ENCODE results near the gene ROBO4. TPM values are rescaled to one million over a fixed set of nuclear protein-coding genes. Genes with fewer than 3 reads are reported as not detected.

ROBO4 gene
- total and polyA plus RNA-seq, 2 of the 13 experiments (the other 11 are each of a cell fraction or from before 2014, with no cell fraction given) = 0.07 to 1.1 TPM

- Histone ChIP-seq H3K27ac (ENCODE audit: extremely low read length, insufficient read depth, low read length) (no peak overlapping the region), H3K36me3 (replicated peaks in 1 of 2; ENCODE audit: control insufficient read depth in 1 of 2, insufficient read depth in 2 of 2, low read length in 2 of 2) (no peaks in the 10 kb centered on the region), H3K9me3 (ENCODE audit: low read length) (no peaks in the 10 kb centered on the region), H3K9ac (ENCODE audit: insufficient read depth, low read depth, low read length) (no peak overlapping the region), H3K4me2 (ENCODE audit: low read depth, low read length) (no peak overlapping the region), H3K4me1 (ENCODE audit: insufficient read depth, low read length) (peaks cover 27% of the 10 kb centered on the region), H3K79me2 (ENCODE audit: insufficient read depth, low read length) (no peaks in the 10 kb centered on the region), H3K27me3 (ENCODE audit: control insufficient read depth in 1 of 2, insufficient read depth in 2 of 2, low read length in 2 of 2) (peaks cover 19 to 91% of the 10 kb centered on the region in 2 experiments), H4K20me1 (ENCODE audit: insufficient read depth, low read length) (no peaks in the 10 kb centered on the region), H3K4me3 (replicated peaks in 1 of 3; ENCODE audit: insufficient read depth in 1 of 3, low read depth in 2 of 3, low read length in 3 of 3) (no peak overlapping the region), H2AFZ (ENCODE audit: low read length) (no peak overlapping the region)
- in situ Hi-C loops (cut with HindIII; ENCODE audit: extremely low pct_ligation_motif_present, low pct_unique_long_range_greater_than_20kb) = no loop called here
- ATAC-seq = no peak
- ChIA-PET CTCF (ENCODE audit: low intra/inter-chr PET ratio, low total read pairs) (no interaction called here), POLR2A (no interaction called here)
- DNase-seq (ENCODE audit: low spot score) = no peak
- no peak for TF ChIP-seq ZNF615 (CRISPR knock-in tag; IDR thresholded peaks at IDR 0.05; ENCODE audit: borderline replicate concordance)
- no peak for TF ChIP-seq HNF4A (CRISPR knock-in tag; IDR thresholded peaks at IDR 0.05)
- no peak for TF ChIP-seq ZNF441 (CRISPR knock-in tag; IDR thresholded peaks at IDR 0.05; ENCODE audit: borderline replicate concordance)
- no peak for TF ChIP-seq ZBTB10 (CRISPR knock-in tag; IDR thresholded peaks at IDR 0.05; ENCODE audit: borderline replicate concordance)
- no peak for TF ChIP-seq ZNF451 (CRISPR knock-in tag; IDR thresholded peaks at IDR 0.05)
- no peak for TF ChIP-seq TIGD3 (CRISPR knock-in tag; IDR thresholded peaks at IDR 0.05; ENCODE audit: borderline replicate concordance)
- no peak for TF ChIP-seq MAFG (CRISPR knock-in tag; IDR thresholded peaks at IDR 0.05)
- WGBS (ENCODE audit: low lambda C conversion rate) = 26% methylated on average over 4 of the region's 4 CpGs
- no peak for FAIRE-seq
- intact Hi-C loops (cut with micrococcal nuclease; ENCODE audit: unreplicated experiment) = no loop called here
- BruUV-seq (replicated peaks) = no TSS peak
Observed at GRCh38 chr11:124842305-124842704, 55.4 kb downstream of the ROBO4 start.

All from HepG2 (cell line).